ENCODE data around the gene MSMO1. TPM values are rescaled to one million over a fixed set of nuclear protein-coding genes. Genes with fewer than 3 reads are reported as not detected.

MSMO1 gene
- total RNA-seq, 4 donors from 2014 or later, result 48.3 to 165 (median 104) TPM

- no peak for DNase-seq (ENCODE audit: low spot score in 2 of 2)
- no peak overlapping the region for H3K4me3 ChIP-seq (ENCODE audit: low read depth, poor library complexity, severe bottlenecking)
- no peak for TF ChIP-seq POLR2A (IDR thresholded peaks at IDR 0.05)
- TF ChIP-seq CTCF (IDR thresholded peaks at IDR 0.05), result no peak
- intact Hi-C loops (cut with DNase I; ENCODE audit: low total_unique reads), result no loop called here
- 97 to 98% methylated on average over 5 of the region's 5 CpGs for WGBS, 2 donors
Observed at GRCh38 chr4:165319030-165319429, 8.4 kb upstream of the MSMO1 start.

DNA sequence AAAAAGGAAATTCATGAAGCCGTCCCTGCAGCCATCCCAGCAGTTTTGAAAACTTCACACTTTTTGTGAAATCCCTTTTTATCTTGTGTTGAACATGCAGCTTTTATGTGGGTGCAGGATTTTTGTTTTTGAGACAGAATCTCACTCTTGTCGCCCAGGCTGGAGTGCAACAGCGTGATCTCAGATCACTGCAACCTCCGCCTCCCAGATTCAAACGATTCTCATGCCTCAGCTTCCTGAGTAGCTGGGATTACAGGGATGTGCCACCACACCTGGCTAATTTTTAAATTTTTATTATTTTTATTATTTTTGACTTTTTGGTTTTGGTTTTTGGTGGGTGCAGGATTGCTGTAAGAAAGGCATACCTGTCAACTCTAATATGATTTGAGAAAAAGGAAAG, 8.0 kb upstream of the MSMO1 start:
- no peak for DNase-seq (ENCODE audit: low spot score in 2 of 2)
- no peak for TF ChIP-seq CTCF (IDR thresholded peaks at IDR 0.05)
- no peak for TF ChIP-seq POLR2A (IDR thresholded peaks at IDR 0.05)
- WGBS, 2 donors, result 96 to 97% methylated on average over 5 of the region's 5 CpGs
- intact Hi-C loops (cut with DNase I; ENCODE audit: low total_unique reads), result no loop called here
- H3K4me3 ChIP-seq (ENCODE audit: low read depth, poor library complexity, severe bottlenecking), result no peak overlapping the region

DNA sequence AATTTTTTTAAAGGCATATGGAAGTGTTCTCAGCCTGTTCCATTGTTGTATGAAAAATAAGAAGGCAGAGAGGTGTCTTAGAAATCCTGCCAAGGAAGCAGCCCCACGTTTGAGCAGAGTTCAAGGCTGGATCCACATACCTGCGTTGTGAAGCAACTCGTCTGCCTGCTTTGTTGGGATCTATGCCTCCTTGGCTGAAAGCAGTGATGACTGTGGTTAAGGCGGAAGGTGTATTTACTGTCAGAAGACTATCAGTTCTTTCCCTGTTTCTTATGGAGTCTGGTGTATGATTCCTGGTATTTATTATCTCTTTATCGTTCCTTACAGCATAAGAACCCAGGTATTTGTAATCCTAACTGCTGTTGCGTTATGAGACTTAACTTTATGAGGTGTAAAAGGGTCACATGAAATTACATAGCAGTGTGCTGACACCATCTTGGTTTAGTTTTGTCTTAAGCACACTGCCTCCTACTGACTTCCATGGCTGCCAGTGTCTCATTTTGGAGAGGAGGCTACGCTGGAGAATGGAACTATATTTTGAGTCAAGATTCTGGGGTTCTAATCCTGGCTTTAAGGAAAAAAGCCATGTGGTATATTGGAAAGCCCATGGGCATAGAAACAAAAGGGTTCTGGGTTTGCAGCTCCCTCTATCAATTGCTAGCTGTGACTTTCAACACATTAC, 3.1 kb upstream of the MSMO1 start:
- 75 to 76% methylated on average over 7 of the region's 7 CpGs for whole genome bisulfite sequencing, 2 donors
- intact Hi-C loops (cut with DNase I; ENCODE audit: low total_unique reads), result loop anchor here (10.0 kb wide), 1 partner anchor 120 kb away; the partner anchor contains the start of gene KLHL2

GRCh38 chr4:165324918-165325304, 2.6 kb upstream of the MSMO1 start:
- TF ChIP-seq CTCF (IDR thresholded peaks at IDR 0.05) (no peak), POLR2A (IDR thresholded peaks at IDR 0.05) (no peak)
- intact Hi-C loops (cut with DNase I; ENCODE audit: low total_unique reads), result loop anchor here (10.0 kb wide), 1 partner anchor 120 kb away; the partner anchor contains the start of gene KLHL2
- no peak for DNase-seq (ENCODE audit: low spot score in 2 of 2)
- H3K4me3 ChIP-seq (ENCODE audit: low read depth, poor library complexity, severe bottlenecking), result no peak overlapping the region
- 82 to 90% methylated on average over 3 of the region's 3 CpGs for WGBS, 2 donors

More for the DNA sequence above, 3.1 kb upstream of the MSMO1 start:
- no peak overlapping the region for H3K4me3 ChIP-seq (ENCODE audit: low read depth, poor library complexity, severe bottlenecking)
- TF ChIP-seq CTCF (IDR thresholded peaks at IDR 0.05), result no peak
- no peak for TF ChIP-seq POLR2A (IDR thresholded peaks at IDR 0.05)
- DNase-seq (ENCODE audit: low spot score in 2 of 2), result no peak

GRCh38 chr4:165325732-165326512, 1.5 kb upstream of the MSMO1 start:
- no peak overlapping the region for H3K4me3 ChIP-seq (ENCODE audit: low read depth, poor library complexity, severe bottlenecking)
- TF ChIP-seq POLR2A (IDR thresholded peaks at IDR 0.05) (no peak), CTCF (IDR thresholded peaks at IDR 0.05) (no peak)
- no peak for DNase-seq (ENCODE audit: low spot score in 2 of 2)
- 50 to 55% methylated on average over 8 of the region's 8 CpGs for WGBS, 2 donors
- intact Hi-C loops (cut with DNase I; ENCODE audit: low total_unique reads), result loop anchor here (10.0 kb wide), 1 partner anchor 121 kb away; the partner anchor contains the start of gene KLHL2
